Activated naive CD4-positive, alpha-beta T cell treated with anti-CD3 and anti-CD28 coated beads for 36 hours (primary cell): Measurements from ENCODE around the gene C1QTNF12. TPM values are rescaled to one million over a fixed set of nuclear protein-coding genes. Genes with fewer than 3 reads are reported as not detected.
A peak's percentile ranks its signal among the peaks of the same experiment; 100 is the strongest.
"Not testable (repeated sequence)": the region's sequence is repeated elsewhere in the genome, so short reads cannot be mapped to it uniquely, and the experiment has no call there.

Experiments
- CTCF ChIA-PET: fragments of 350-600 bp; sonication (Branson Sonifier 250); formaldehyde crosslinking; loops from one replicate; lab custom pipeline; 2021; ENCODE audit warnings: antibody characterized with exemption; lab: Charles Lee
- DNase-seq: peaks from one replicate; pipeline ENCODE4 v3.0.0-alpha.2; 2020
- H3K27ac Mint-ChIP-seq: one replicate; pipeline ENCODE4 v1.8.0; 2021; ENCODE audit warnings: mild to moderate bottlenecking, mixed read lengths
- H3K27me3 Mint-ChIP-seq: one replicate; pipeline ENCODE4 v1.8.0; 2021; ENCODE audit warnings: low read depth, mixed read lengths
- H3K36me3 Mint-ChIP-seq: one replicate; pipeline ENCODE4 v1.8.0; 2021; ENCODE audit warnings: low read depth, mixed read lengths
- H3K4me1 Mint-ChIP-seq: one replicate; pipeline ENCODE4 v1.8.0; 2021; ENCODE audit warnings: low read depth, mixed read lengths
- H3K4me3 Mint-ChIP-seq: one replicate; pipeline ENCODE4 v1.8.0; 2021; ENCODE audit warnings: mild to moderate bottlenecking, moderate library complexity, mixed read lengths
- H3K9me3 Mint-ChIP-seq: one replicate; pipeline ENCODE4 v1.8.0; 2021; ENCODE audit warnings: mixed read lengths
- intact Hi-C: fragments of 100-400 bp; cut with micrococcal nuclease; formaldehyde crosslinking; loops from one replicate; pipeline ENCODE4 v1.15.1; 2023
- microRNA-seq: library from miRNA; unstranded; fragments of <30 nt; microRNA quantifications from one replicate; pipeline ENCODE4 v1.2.0, GENCODE V29; 2022; ENCODE audit warnings: borderline microRNAs expressed, borderline replicate concordance
- total RNA-seq, 2 experiments: library from RNA; stranded (reverse); gene quantifications; one replicate each; pipeline ENCODE4 v1.2.3, GENCODE V29; 2021

The C1QTNF12 gene
- total RNA-seq, 2 experiments from 2014 or later, result 6.0 to 7.8 TPM

- no peak for DNase-seq
- no peaks in the 10 kb centered on the region for H3K27me3 Mint-ChIP-seq
These were observed 47.2 kb downstream of the C1QTNF12 start for GRCh38 chr1:1199141-1199960.

GRCh38 chr1:1198423-1199140 lies 47.9 kb downstream of the C1QTNF12 start:
- H3K4me1 Mint-ChIP-seq, result peaks cover 9% of the 10 kb centered on the region
- peaks cover 2% of the 10 kb centered on the region for H3K36me3 Mint-ChIP-seq
- H3K9me3 Mint-ChIP-seq, result peaks cover 12% of the 10 kb centered on the region
- intact Hi-C loops, result no loop called here
- CTCF ChIA-PET, result interaction anchor here (0.6 kb wide), 1 partner anchor 183 kb away, joined by 3 read pairs; no protein-coding TSS in a partner anchor
- no peak overlapping the region for H3K4me3 Mint-ChIP-seq
- no peaks in the 10 kb centered on the region for H3K27me3 Mint-ChIP-seq
- H3K27ac Mint-ChIP-seq, result no peak overlapping the region
- no peak for DNase-seq

More at GRCh38 chr1:1199141-1199960, 47.2 kb downstream of the C1QTNF12 start:
- CTCF ChIA-PET, result interaction anchor here (0.6 to 1.2 kb wide), 2 partner anchors 180 to 184 kb away, joined by 3 read pairs; no protein-coding TSS in a partner anchor
- intact Hi-C loops, result no loop called here
- peak overlapping the region; percentile 83 for H3K27ac Mint-ChIP-seq
- H3K36me3 Mint-ChIP-seq, result peaks cover 2% of the 10 kb centered on the region
- H3K9me3 Mint-ChIP-seq, result peaks cover 10% of the 10 kb centered on the region
- H3K4me1 Mint-ChIP-seq, result peaks cover 9% of the 10 kb centered on the region
- peak overlapping the region; percentile 59 for H3K4me3 Mint-ChIP-seq

GRCh38 chr1:1197551-1198422 lies 48.7 kb downstream of the C1QTNF12 start:
- Mint-ChIP-seq H3K4me1 (peaks cover 9% of the 10 kb centered on the region), H3K27me3 (no peaks in the 10 kb centered on the region), H3K9me3 (peaks cover 12% of the 10 kb centered on the region), H3K27ac (no peak overlapping the region), H3K4me3 (no peak overlapping the region), H3K36me3 (peaks cover 2% of the 10 kb centered on the region)
- DNase-seq, result no peak
- intact Hi-C loops, result no loop called here
- CTCF ChIA-PET, result no interaction called here

- intact Hi-C loops, result no loop called here
- Mint-ChIP-seq H3K36me3 (peaks cover 2% of the 10 kb centered on the region), H3K4me3 (no peak overlapping the region), H3K4me1 (peaks cover 9% of the 10 kb centered on the region), H3K27me3 (no peaks in the 10 kb centered on the region), H3K9me3 (peaks cover 13% of the 10 kb centered on the region), H3K27ac (no peak overlapping the region)
- CTCF ChIA-PET, result no interaction called here
- no peak for DNase-seq
These were observed 49.4 kb downstream of the C1QTNF12 start for GRCh38 chr1:1197188-1197500.

- intact Hi-C loops, result no loop called here
- no peak for DNase-seq
These were observed 49.9 kb downstream of the C1QTNF12 start for GRCh38 chr1:1196431-1197187.

GRCh38 chr1:1195726-1196125 lies 50.8 kb downstream of the C1QTNF12 start:
- H3K4me3 Mint-ChIP-seq, H3K27me3 Mint-ChIP-seq, intact Hi-C loops, CTCF ChIA-PET, H3K27ac Mint-ChIP-seq, DNase-seq, H3K4me1 Mint-ChIP-seq, H3K36me3 Mint-ChIP-seq: not testable (repeated sequence)
- peaks cover 18% of the 10 kb centered on the region for H3K9me3 Mint-ChIP-seq

More at GRCh38 chr1:1196431-1197187, 49.9 kb downstream of the C1QTNF12 start:
- Mint-ChIP-seq H3K4me1 (peaks cover 9% of the 10 kb centered on the region), H3K27me3 (no peaks in the 10 kb centered on the region), H3K9me3 (peaks cover 18% of the 10 kb centered on the region), H3K27ac (no peak overlapping the region), H3K36me3 (peaks cover 2% of the 10 kb centered on the region), H3K4me3 (no peak overlapping the region)
- CTCF ChIA-PET, result no interaction called here

- H3K36me3 Mint-ChIP-seq, result peaks cover 2% of the 10 kb centered on the region
- peaks cover 2% of the 10 kb centered on the region for H3K4me1 Mint-ChIP-seq
- CTCF ChIA-PET, result no interaction called here
- H3K27ac Mint-ChIP-seq, result no peak overlapping the region
- H3K9me3 Mint-ChIP-seq, result peaks cover 18% of the 10 kb centered on the region
- no peak for DNase-seq
- no peak overlapping the region for H3K4me3 Mint-ChIP-seq
- H3K27me3 Mint-ChIP-seq, result no peaks in the 10 kb centered on the region
- intact Hi-C loops, result loop anchor here (5.0 kb wide), 1 partner anchor 37 kb away; no protein-coding TSS in a partner anchor
These were observed 51.8 kb downstream of the C1QTNF12 start for GRCh38 chr1:1194723-1195122.

Small RNA genes lying within 50 kb of the gene (microRNA-seq; reads per million reads assigned to microRNA genes)
- gene MIR6726, result 1.6 reads per million

Other genes starting within 250 kb of the C1QTNF12 start
- 1 to 10 TPM; 4.1 to 4.7 TPM for gene HES4, start 246.6 kb downstream of the C1QTNF12 start, total RNA-seq
- gene ISG15, start 233.2 kb downstream of the C1QTNF12 start, total RNA-seq, result 100 to 1,000 TPM; 143 to 147 TPM
- 10 to 100 TPM; 30.5 to 35.1 TPM for gene AGRN, start 226.6 kb downstream of the C1QTNF12 start, total RNA-seq
- not detected for gene RNF223, start 172.4 kb downstream of the C1QTNF12 start, total RNA-seq
- gene C1orf159, start 130.6 kb downstream of the C1QTNF12 start, total RNA-seq, result 10 to 100 TPM; 14.9 to 18.6 TPM
- gene TTLL10, start 72.8 kb downstream of the C1QTNF12 start, total RNA-seq, result not detected
- gene TNFRSF18, start 40.1 kb downstream of the C1QTNF12 start, total RNA-seq, result 10 to 100 TPM; 30.7 to 31.0 TPM
- gene TNFRSF4, start 32.6 kb downstream of the C1QTNF12 start, total RNA-seq, result 100 to 1,000 TPM; 107 to 110 TPM
- gene SDF4, start 14.7 kb downstream of the C1QTNF12 start, total RNA-seq, result 10 to 100 TPM; 74.7 to 79.5 TPM
- 1 to 10 TPM; 8.7 to 9.9 TPM for gene B3GALT6, start 14.5 kb downstream of the C1QTNF12 start, total RNA-seq
- gene UBE2J2, start 27.1 kb upstream of the C1QTNF12 start, total RNA-seq, result 10 to 100 TPM; 48.5 to 49.7 TPM
- 1 to 10 TPM; 5.6 to 7.6 TPM for gene SCNN1D, start 33.7 kb upstream of the C1QTNF12 start, total RNA-seq
- gene ACAP3, start 61.2 kb upstream of the C1QTNF12 start, total RNA-seq, result 10 to 100 TPM; 24.1 to 25.3 TPM
- 10 to 100 TPM; 17.0 to 17.6 TPM for gene PUSL1, start 61.9 kb upstream of the C1QTNF12 start, total RNA-seq
- 100 to 1,000 TPM; 117 to 118 TPM for gene INTS11, start 77.9 kb upstream of the C1QTNF12 start, total RNA-seq
- gene CPTP, start 78.1 kb upstream of the C1QTNF12 start, total RNA-seq, result 1 to 10 TPM; 5.6 to 5.7 TPM
- gene TAS1R3, start 84.6 kb upstream of the C1QTNF12 start, total RNA-seq, result under 1 TPM; 0.10 to 0.14 TPM
- 10 to 100 TPM; 33.4 to 35.0 TPM for gene DVL1, start 102.7 kb upstream of the C1QTNF12 start, total RNA-seq
- under 1 TPM; 0.54 to 0.57 TPM for gene MXRA8, start 111.8 kb upstream of the C1QTNF12 start, total RNA-seq
- gene AURKAIP1, start 128.5 kb upstream of the C1QTNF12 start, total RNA-seq, result 100 to 1,000 TPM; 108 TPM
- 100 to 1,000 TPM in 1 of 2 experiments, 10 to 100 TPM in 1; 97.7 to 108 TPM for gene CCNL2, start 152.6 kb upstream of the C1QTNF12 start, total RNA-seq
- 100 to 1,000 TPM; 103 to 107 TPM for gene MRPL20, start 160.6 kb upstream of the C1QTNF12 start, total RNA-seq
- not detected for gene ANKRD65, start 174.6 kb upstream of the C1QTNF12 start, total RNA-seq
- gene VWA1, start 189.0 kb upstream of the C1QTNF12 start, total RNA-seq, result under 1 TPM; 0.72 to 0.74 TPM
- under 1 TPM; 0.42 to 0.57 TPM for gene ATAD3C, start 203.0 kb upstream of the C1QTNF12 start, total RNA-seq
- 10 to 100 TPM; 32.7 to 38.7 TPM for gene ATAD3B, start 225.0 kb upstream of the C1QTNF12 start, total RNA-seq